ENCODE results near the gene C4BPA.

C4BPA gene

GRCh38 chr1:207077470-207078377 lies 26.3 kb upstream of the C4BPA start:
- peak; percentile 21 to 49 (median 32) for DNase-seq (ENCODE audit: low read depth in 3 of 3)

- DNase-seq (ENCODE audit: low read depth in 3 of 3) = no peak
Measured at GRCh38 chr1:207078578-207079132, 25.4 kb upstream of the C4BPA start.

- no peak for DNase-seq (ENCODE audit: low read depth in 3 of 3)
Measured at GRCh38 chr1:207079706-207080241, 24.3 kb upstream of the C4BPA start.

- DNase-seq (ENCODE audit: low read depth in 3 of 3) = no peak
Measured at GRCh38 chr1:207081088-207081487, 22.9 kb upstream of the C4BPA start.

- no peak for DNase-seq (ENCODE audit: low read depth in 3 of 3)
Measured at GRCh38 chr1:207081806-207082205, 22.2 kb upstream of the C4BPA start.

GRCh38 chr1:207084232-207084631 lies 19.8 kb upstream of the C4BPA start:
- no peak for DNase-seq (ENCODE audit: low read depth in 3 of 3)

GRCh38 chr1:207084701-207085180 lies 19.3 kb upstream of the C4BPA start:
- DNase-seq (ENCODE audit: low read depth in 3 of 3) = peak; percentile 12 to 46 (median 23)

- no peak for DNase-seq (ENCODE audit: low read depth in 3 of 3)
Measured at GRCh38 chr1:207085887-207086286, 18.1 kb upstream of the C4BPA start.

GRCh38 chr1:207088161-207088560 lies 15.9 kb upstream of the C4BPA start:
- DNase-seq (ENCODE audit: low read depth in 3 of 3) = no peak

- no peak for DNase-seq (ENCODE audit: low read depth in 3 of 3)
Measured at GRCh38 chr1:207088701-207089626, 15.1 kb upstream of the C4BPA start, which contains the start of gene C4BPB. Gene C4BPB, plus strand, starts transcription at chr1:207088860. Its CDS starts 672 bp downstream, at chr1:207089532.

- DNase-seq (ENCODE audit: low read depth in 3 of 3) = no peak
Measured at GRCh38 chr1:207089627-207090355, 14.2 kb upstream of the C4BPA start.

GRCh38 chr1:207091200-207091908 lies 12.7 kb upstream of the C4BPA start:
- no peak for DNase-seq (ENCODE audit: low read depth in 3 of 3)

- DNase-seq (ENCODE audit: low read depth in 3 of 3) = no peak
Measured at GRCh38 chr1:207093944-207094343, 10.1 kb upstream of the C4BPA start.

GRCh38 chr1:207097871-207098324 lies 6.1 kb upstream of the C4BPA start:
- DNase-seq (ENCODE audit: low read depth in 3 of 3) = peak in 2 of 3 donors; percentile 22 to 30

GRCh38 chr1:207101720-207102119 lies 2.3 kb upstream of the C4BPA start:
- no peak for DNase-seq (ENCODE audit: low read depth in 3 of 3)

GRCh38 chr1:207102146-207102545 lies 1.9 kb upstream of the C4BPA start:
- no peak for DNase-seq (ENCODE audit: low read depth in 3 of 3)

GRCh38 chr1:207102659-207103058 lies 1.4 kb upstream of the C4BPA start:
- no peak for DNase-seq (ENCODE audit: low read depth in 3 of 3)

- DNase-seq (ENCODE audit: low read depth in 3 of 3) = no peak
Measured at GRCh38 chr1:207109004-207109403, 5.0 kb downstream of the C4BPA start.

- DNase-seq (ENCODE audit: low read depth in 3 of 3) = no peak
Measured at GRCh38 chr1:207112616-207113296, 8.7 kb downstream of the C4BPA start.

GRCh38 chr1:207115269-207115668 lies 11.2 kb downstream of the C4BPA start:
- no peak for DNase-seq (ENCODE audit: low read depth in 3 of 3)
